ENCODE results near the gene SPACA1. TPM values are rescaled to one million over a fixed set of nuclear protein-coding genes. Genes with fewer than 3 reads are reported as not detected.

Gene SPACA1
- polyA plus RNA-seq, 3 donors = 0.20 TPM; not detected in 2

GRCh38 chr6:88077305-88077704 is 29.7 kb downstream of the SPACA1 start:
- DNase-seq (ENCODE audit: extremely low read depth in 1 of 11, low read depth in 9 of 11, low spot score in 4 of 11) = no peak

- no peak for DNase-seq (ENCODE audit: extremely low read depth in 1 of 11, low read depth in 9 of 11, low spot score in 4 of 11)
These were observed 39.2 kb downstream of the SPACA1 start for GRCh38 chr6:88086792-88087191.

- no peak for DNase-seq (ENCODE audit: extremely low read depth in 1 of 11, low read depth in 9 of 11, low spot score in 4 of 11)
These were observed 42.1 kb downstream of the SPACA1 start for GRCh38 chr6:88089708-88090107.

- DNase-seq (ENCODE audit: extremely low read depth in 1 of 11, low read depth in 9 of 11, low spot score in 4 of 11) = no peak
These were observed 58.2 kb downstream of the SPACA1 start for GRCh38 chr6:88105741-88106340.

GRCh38 chr6:88107241-88107640 is 59.6 kb downstream of the SPACA1 start:
- DNase-seq (ENCODE audit: extremely low read depth in 1 of 11, low read depth in 9 of 11, low spot score in 4 of 11) = no peak

GRCh38 chr6:88111991-88112390 is 64.3 kb downstream of the SPACA1 start:
- no peak for DNase-seq (ENCODE audit: extremely low read depth in 1 of 11, low read depth in 9 of 11, low spot score in 4 of 11)

GRCh38 chr6:88114838-88115237 is 67.2 kb downstream of the SPACA1 start:
- no peak for DNase-seq (ENCODE audit: extremely low read depth in 1 of 11, low read depth in 9 of 11, low spot score in 4 of 11)

- no peak for DNase-seq (ENCODE audit: extremely low read depth in 1 of 11, low read depth in 9 of 11, low spot score in 4 of 11)
These were observed 67.7 kb downstream of the SPACA1 start for GRCh38 chr6:88115307-88115706.

GRCh38 chr6:88116276-88116675 is 68.6 kb downstream of the SPACA1 start:
- DNase-seq (ENCODE audit: extremely low read depth in 1 of 11, low read depth in 9 of 11, low spot score in 4 of 11) = no peak

Other genes with a start within 250 kb of the SPACA1 start
- gene CNR1, start 118.5 kb downstream of the SPACA1 start, polyA plus RNA-seq (ENCODE audit: insufficient read length in 3 of 3) = 1 to 10 TPM in 2 of 3 donors, under 1 TPM in 1; 0.95 to 1.1 (median 1.0) TPM